Measurements from ENCODE around the gene CDC16.

DNA sequence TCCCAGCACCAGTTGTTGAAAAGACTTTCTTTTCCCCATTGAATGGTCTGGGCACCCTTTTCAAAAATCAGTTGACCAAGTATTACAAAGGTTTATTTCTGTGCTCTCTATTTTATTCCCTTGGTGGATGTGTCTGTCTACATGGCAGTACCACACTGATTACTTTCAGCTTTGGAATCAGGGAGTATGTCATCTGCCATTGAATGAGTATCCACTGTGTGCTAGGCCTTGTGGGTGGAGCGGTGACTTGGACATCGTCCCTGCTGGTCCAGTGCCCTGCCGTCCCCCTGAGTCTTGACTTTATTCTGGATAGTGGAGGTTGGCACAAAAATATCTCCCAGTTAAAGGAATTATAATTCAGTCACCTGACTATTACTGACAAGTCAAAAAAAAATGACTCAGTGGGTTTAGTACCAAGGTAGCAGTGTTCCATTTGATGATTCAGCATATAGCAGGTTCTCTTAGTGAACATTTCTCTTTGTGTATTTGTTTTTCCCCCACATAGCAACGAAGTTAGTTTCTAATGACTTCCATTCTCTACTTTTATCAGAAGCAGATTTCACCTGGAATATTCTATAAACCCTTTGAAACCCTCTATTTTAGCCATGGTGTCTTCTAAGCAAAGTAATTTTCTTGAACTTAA lies 50.6 kb downstream of the CDC16 start:
- TF ChIP-seq, protein P1, sequence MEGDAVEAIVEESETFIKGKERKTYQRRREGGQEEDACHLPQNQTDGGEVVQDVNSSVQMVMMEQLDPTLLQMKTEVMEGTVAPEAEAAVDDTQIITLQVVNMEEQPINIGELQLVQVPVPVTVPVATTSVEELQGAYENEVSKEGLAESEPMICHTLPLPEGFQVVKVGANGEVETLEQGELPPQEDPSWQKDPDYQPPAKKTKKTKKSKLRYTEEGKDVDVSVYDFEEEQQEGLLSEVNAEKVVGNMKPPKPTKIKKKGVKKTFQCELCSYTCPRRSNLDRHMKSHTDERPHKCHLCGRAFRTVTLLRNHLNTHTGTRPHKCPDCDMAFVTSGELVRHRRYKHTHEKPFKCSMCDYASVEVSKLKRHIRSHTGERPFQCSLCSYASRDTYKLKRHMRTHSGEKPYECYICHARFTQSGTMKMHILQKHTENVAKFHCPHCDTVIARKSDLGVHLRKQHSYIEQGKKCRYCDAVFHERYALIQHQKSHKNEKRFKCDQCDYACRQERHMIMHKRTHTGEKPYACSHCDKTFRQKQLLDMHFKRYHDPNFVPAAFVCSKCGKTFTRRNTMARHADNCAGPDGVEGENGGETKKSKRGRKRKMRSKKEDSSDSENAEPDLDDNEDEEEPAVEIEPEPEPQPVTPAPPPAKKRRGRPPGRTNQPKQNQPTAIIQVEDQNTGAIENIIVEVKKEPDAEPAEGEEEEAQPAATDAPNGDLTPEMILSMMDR (IDR thresholded peaks at IDR 0.05): no peak
- TF ChIP-seq EZH2 (IDR thresholded peaks at IDR 0.05; ENCODE audit: borderline replicate concordance, insufficient read depth, low read depth, low read length, poor library complexity, severe bottlenecking): no peak

Measured in B cell (primary cell).